HEK293 (cell line): ENCODE data around the gene PAPSS2.
"Not testable (repeated sequence)": the region's sequence is repeated elsewhere in the genome, so short reads cannot be mapped to it uniquely, and the experiment has no call there.

Experiments
- CTCF ChIA-PET: fragments of 350-600 bp; formaldehyde crosslinking; extraction: SDS; loops from one replicate; lab custom pipeline; 2021; ENCODE audit warnings: antibody characterized with exemption; lab: Yijun Ruan, JAX
- POLR2A ChIA-PET: fragments of 300-600 bp; formaldehyde crosslinking; extraction: SDS; loops from one replicate; lab custom pipeline; 2020; ENCODE audit warnings: antibody characterized with exemption, inconsistent platforms; lab: Yijun Ruan, JAX
- H3K27ac ChIP-seq: fragments of 200-500 bp; sonication (Bioruptor generic); 2 replicates; pipeline ENCODE4 v1.5.1; 2014; ENCODE audit warnings: low read depth, low read length, control low read depth, inconsistent platforms; ENCODE audit errors: extremely low read depth
- H3K36me3 ChIP-seq, 2 experiments: fragments of 200-500 bp in 1 of 2; sonication (Bioruptor generic) in 1 of 2; 1 replicate in 1 of 2; 2 replicates in 1 of 2; pipeline ENCODE4 v1.5.1; 2014 to 2017; ENCODE audit warnings: inconsistent platforms in 2 of 2, low read length in 2 of 2; ENCODE audit not compliant: control insufficient read depth in 2 of 2, insufficient read depth in 1 of 2
- H3K4me1 ChIP-seq: fragments of 200-500 bp; sonication (Bioruptor generic); 2 replicates; pipeline ENCODE4 v1.5.1; 2014; ENCODE audit warnings: mild to moderate bottlenecking, low read length, inconsistent platforms; ENCODE audit not compliant: control insufficient read depth, insufficient read depth
- H3K4me3 ChIP-seq: 2 replicates; pipeline ENCODE4 v1.5.1; 2011; ENCODE audit warnings: low read depth, mild to moderate bottlenecking, control low read depth, low read length, moderate library complexity
- H3K9me3 ChIP-seq: fragments of 200-500 bp; sonication (Bioruptor generic); 2 replicates; pipeline ENCODE4 v1.5.1; 2014; ENCODE audit warnings: low read depth, low read length, inconsistent platforms; ENCODE audit not compliant: control insufficient read depth, insufficient read depth
- GLIS1 ChIP-seq: fragments of 450-650 bp; formaldehyde crosslinking; IDR thresholded peaks from 2 replicates; pipeline ENCODE4 v1.5.1; 2016; ENCODE audit warnings: missing biosample characterization, missing genetic modification characterization
- KLF10 ChIP-seq: fragments of 450-650 bp; IDR thresholded peaks from 2 replicates; pipeline ENCODE4 v1.5.1; 2018; ENCODE audit warnings: missing biosample characterization, mild to moderate bottlenecking, missing genetic modification characterization
- REPIN1 ChIP-seq: fragments of 450-650 bp; formaldehyde crosslinking; IDR thresholded peaks from 2 replicates; pipeline ENCODE4 v1.5.1; 2017; ENCODE audit warnings: missing biosample characterization, missing genetic modification characterization, low read depth
- ZBTB1 ChIP-seq: fragments of 450-650 bp; formaldehyde crosslinking; IDR thresholded peaks from 2 replicates; pipeline ENCODE4 v1.5.1; 2016; ENCODE audit warnings: missing biosample characterization, missing genetic modification characterization
- ZNF350 ChIP-seq: fragments of 450-650 bp; formaldehyde crosslinking; IDR thresholded peaks from 2 replicates; pipeline ENCODE4 v1.5.0; 2017; ENCODE audit warnings: missing biosample characterization, mild to moderate bottlenecking, missing genetic modification characterization
- ZNF354C ChIP-seq: fragments of 450-650 bp; formaldehyde crosslinking; IDR thresholded peaks from 2 replicates; pipeline ENCODE4 v1.5.1; 2016; ENCODE audit warnings: missing biosample characterization, missing genetic modification characterization, low read depth, borderline replicate concordance
- ZNF555 ChIP-seq: fragments of 450-650 bp; formaldehyde crosslinking; conservative IDR thresholded peaks from 2 replicates; pipeline ENCODE4 v1.5.1; 2017; ENCODE audit warnings: missing biosample characterization, mild to moderate bottlenecking, missing genetic modification characterization, inconsistent platforms
- ZNF837 ChIP-seq: fragments of 450-650 bp; formaldehyde crosslinking; IDR thresholded peaks from 2 replicates; pipeline ENCODE4 v1.5.1; 2016; ENCODE audit warnings: missing biosample characterization, missing genetic modification characterization
- ZNF843 ChIP-seq: fragments of 450-650 bp; formaldehyde crosslinking; IDR thresholded peaks from 2 replicates; pipeline ENCODE4 v1.5.1; 2016; ENCODE audit warnings: missing biosample characterization, missing genetic modification characterization
- TF ChIP-seq, protein P1 (sequence below): fragments of 450-650 bp; formaldehyde crosslinking; IDR thresholded peaks from 2 replicates; pipeline ENCODE4 v1.5.1; 2016; ENCODE audit warnings: missing biosample characterization, missing genetic modification characterization
- TF ChIP-seq, protein P2 (sequence below): fragments of 450-650 bp; formaldehyde crosslinking; IDR thresholded peaks from 2 replicates; pipeline ENCODE4 v1.5.1; 2017; ENCODE audit warnings: missing biosample characterization, missing genetic modification characterization
- TF ChIP-seq, protein P3 (sequence below): fragments of 450-650 bp; formaldehyde crosslinking; IDR thresholded peaks from 2 replicates; pipeline ENCODE4 v1.5.1; 2016; ENCODE audit warnings: missing biosample characterization, missing genetic modification characterization
- TF ChIP-seq, protein P4 (sequence below): fragments of 450-650 bp; formaldehyde crosslinking; IDR thresholded peaks from 2 replicates; pipeline ENCODE4 v1.5.1; 2016; ENCODE audit warnings: missing biosample characterization, missing genetic modification characterization
- TF ChIP-seq, protein P5 (sequence below): fragments of 450-650 bp; formaldehyde crosslinking; IDR thresholded peaks from 2 replicates; pipeline ENCODE4 v1.5.1; 2016; ENCODE audit warnings: missing biosample characterization, missing genetic modification characterization
- TF ChIP-seq, protein P6 (sequence below): fragments of 450-650 bp; formaldehyde crosslinking; IDR thresholded peaks from 2 replicates; pipeline ENCODE4 v1.5.1; 2016; ENCODE audit warnings: missing biosample characterization, missing genetic modification characterization, low read depth

The PAPSS2 gene

DNA sequence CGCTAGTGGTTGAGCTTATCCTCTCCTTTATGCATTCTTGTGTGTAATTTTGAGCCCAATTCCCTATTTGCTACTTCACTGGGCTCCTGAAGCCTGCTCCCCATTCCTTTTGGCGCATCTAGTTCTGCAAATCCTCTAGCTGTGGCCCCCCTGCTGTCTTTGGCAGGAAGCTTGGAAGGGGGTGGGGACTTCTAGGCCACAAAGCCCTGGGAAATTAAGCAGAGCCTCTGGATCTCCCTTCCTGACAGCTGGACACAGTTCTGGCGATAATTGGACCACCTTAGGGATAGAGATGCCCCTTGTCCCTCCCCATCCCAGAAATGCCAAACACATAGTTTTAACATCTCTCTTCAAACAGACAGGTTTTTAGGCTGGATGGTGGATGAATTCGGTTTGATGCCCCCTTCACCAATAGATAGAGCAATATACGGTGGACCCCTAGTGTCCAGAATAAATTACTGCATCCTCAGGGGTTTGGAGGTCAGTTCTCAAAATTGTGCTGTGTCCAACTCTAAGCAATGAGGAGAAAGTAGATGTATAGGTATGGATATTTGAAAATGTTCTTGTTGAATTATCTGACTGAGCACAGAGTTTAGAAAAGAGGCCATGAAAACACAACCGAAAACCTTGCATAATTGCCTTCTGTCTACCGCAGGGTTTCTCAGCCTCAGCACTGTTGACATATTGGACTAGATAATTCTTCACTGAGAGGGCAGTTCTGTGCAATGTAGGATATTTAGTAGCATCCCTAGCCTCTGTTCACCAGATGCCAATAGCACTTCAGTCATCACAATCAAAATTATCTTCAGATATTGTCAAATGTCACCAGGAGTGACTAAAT lies 75.5 kb downstream of the PAPSS2 start (continued):
- peak; percentile 65 for TF ChIP-seq GLIS1 (tag by site-specific recombination)
- TF ChIP-seq, protein P1, sequence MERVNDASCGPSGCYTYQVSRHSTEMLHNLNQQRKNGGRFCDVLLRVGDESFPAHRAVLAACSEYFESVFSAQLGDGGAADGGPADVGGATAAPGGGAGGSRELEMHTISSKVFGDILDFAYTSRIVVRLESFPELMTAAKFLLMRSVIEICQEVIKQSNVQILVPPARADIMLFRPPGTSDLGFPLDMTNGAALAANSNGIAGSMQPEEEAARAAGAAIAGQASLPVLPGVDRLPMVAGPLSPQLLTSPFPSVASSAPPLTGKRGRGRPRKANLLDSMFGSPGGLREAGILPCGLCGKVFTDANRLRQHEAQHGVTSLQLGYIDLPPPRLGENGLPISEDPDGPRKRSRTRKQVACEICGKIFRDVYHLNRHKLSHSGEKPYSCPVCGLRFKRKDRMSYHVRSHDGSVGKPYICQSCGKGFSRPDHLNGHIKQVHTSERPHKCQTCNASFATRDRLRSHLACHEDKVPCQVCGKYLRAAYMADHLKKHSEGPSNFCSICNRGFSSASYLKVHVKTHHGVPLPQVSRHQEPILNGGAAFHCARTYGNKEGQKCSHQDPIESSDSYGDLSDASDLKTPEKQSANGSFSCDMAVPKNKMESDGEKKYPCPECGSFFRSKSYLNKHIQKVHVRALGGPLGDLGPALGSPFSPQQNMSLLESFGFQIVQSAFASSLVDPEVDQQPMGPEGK (tag by site-specific recombination), result peak; percentile 50; the same call in 1 of the 2 replicates

DNA sequence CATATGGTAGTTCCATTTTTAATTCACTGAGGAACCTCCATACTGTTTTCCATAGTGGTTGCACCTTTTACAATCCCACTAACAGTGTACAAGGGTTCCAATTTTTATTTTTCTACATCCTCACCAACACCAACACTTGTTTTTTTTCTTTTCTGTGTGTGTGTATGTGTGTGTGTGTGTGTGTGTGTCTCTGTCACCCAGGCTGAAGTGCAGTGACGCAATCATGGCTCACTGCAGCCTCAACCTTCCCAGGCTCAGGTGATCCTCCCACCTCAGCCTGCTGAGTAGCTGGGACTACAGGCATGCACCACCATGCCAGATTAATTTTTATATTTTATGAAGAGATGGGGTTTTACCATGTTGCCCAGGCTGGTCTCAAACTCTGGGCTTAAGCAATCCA lies 78.6 kb downstream of the PAPSS2 start:
- H3K27ac ChIP-seq, result not testable (repeated sequence)
- TF ChIP-seq, protein P2, sequence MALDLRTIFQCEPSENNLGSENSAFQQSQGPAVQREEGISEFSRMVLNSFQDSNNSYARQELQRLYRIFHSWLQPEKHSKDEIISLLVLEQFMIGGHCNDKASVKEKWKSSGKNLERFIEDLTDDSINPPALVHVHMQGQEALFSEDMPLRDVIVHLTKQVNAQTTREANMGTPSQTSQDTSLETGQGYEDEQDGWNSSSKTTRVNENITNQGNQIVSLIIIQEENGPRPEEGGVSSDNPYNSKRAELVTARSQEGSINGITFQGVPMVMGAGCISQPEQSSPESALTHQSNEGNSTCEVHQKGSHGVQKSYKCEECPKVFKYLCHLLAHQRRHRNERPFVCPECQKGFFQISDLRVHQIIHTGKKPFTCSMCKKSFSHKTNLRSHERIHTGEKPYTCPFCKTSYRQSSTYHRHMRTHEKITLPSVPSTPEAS, result peak; percentile 75
- TF ChIP-seq, all 188 proteins: peak for 1; not testable (repeated sequence) for 187
- H3K36me3 ChIP-seq, H3K9me3 ChIP-seq, H3K4me1 ChIP-seq, H3K4me3 ChIP-seq, POLR2A ChIA-PET: not testable (repeated sequence)
- CTCF ChIA-PET, result interaction anchor here (2.8 kb wide), 1 partner anchor 81 kb away, joined by 11 read pairs; no protein-coding TSS in a partner anchor

DNA sequence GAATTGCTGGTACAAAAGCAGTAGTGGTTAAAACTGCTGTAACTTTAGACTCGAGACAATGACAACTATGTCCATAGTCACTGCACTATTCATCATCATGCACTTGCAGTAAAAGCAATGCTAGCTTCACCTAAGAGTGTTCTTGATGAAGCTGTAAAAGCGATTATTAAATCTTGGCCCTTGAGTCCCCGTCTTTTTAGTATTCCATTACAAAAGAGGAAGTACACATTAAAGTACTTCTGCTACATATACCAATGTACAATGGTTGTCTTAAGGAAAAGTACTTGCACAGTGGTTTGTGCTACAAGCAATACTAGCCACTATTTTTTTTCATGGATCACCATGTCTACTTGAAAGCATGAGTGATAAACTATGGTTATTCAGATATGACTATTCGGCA lies 80.0 kb downstream of the PAPSS2 start:
- Histone ChIP-seq H3K4me1 (peaks cover 4% of the 10 kb centered on the region; the same call in 1 of the 2 replicates), H3K9me3 (no peaks in the 10 kb centered on the region), H3K27ac (no peak overlapping the region), H3K36me3 (peaks cover 0 to 12% of the 10 kb centered on the region in 2 experiments; a peak in 2 of 3 replicates), H3K4me3 (no peak overlapping the region)
- TF ChIP-seq, protein P3, sequence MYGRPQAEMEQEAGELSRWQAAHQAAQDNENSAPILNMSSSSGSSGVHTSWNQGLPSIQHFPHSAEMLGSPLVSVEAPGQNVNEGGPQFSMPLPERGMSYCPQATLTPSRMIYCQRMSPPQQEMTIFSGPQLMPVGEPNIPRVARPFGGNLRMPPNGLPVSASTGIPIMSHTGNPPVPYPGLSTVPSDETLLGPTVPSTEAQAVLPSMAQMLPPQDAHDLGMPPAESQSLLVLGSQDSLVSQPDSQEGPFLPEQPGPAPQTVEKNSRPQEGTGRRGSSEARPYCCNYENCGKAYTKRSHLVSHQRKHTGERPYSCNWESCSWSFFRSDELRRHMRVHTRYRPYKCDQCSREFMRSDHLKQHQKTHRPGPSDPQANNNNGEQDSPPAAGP (tag by site-specific recombination), result no peak
- no peak for TF ChIP-seq ZNF843
- TF ChIP-seq KLF10 (tag by site-specific recombination), result no peak
- no peak for TF ChIP-seq ZNF555 (tag by site-specific recombination)
- TF ChIP-seq, protein P4, sequence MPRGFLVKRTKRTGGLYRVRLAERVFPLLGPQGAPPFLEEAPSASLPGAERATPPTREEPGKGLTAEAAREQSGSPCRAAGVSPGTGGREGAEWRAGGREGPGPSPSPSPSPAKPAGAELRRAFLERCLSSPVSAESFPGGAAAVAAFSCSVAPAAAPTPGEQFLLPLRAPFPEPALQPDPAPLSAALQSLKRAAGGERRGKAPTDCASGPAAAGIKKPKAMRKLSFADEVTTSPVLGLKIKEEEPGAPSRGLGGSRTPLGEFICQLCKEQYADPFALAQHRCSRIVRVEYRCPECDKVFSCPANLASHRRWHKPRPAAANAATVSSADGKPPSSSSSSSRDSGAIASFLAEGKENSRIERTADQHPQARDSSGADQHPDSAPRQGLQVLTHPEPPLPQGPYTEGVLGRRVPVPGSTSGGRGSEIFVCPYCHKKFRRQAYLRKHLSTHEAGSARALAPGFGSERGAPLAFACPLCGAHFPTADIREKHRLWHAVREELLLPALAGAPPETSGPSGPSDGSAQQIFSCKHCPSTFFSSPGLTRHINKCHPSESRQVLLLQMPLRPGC (tag by site-specific recombination), result no peak
- TF ChIP-seq, protein P5, sequence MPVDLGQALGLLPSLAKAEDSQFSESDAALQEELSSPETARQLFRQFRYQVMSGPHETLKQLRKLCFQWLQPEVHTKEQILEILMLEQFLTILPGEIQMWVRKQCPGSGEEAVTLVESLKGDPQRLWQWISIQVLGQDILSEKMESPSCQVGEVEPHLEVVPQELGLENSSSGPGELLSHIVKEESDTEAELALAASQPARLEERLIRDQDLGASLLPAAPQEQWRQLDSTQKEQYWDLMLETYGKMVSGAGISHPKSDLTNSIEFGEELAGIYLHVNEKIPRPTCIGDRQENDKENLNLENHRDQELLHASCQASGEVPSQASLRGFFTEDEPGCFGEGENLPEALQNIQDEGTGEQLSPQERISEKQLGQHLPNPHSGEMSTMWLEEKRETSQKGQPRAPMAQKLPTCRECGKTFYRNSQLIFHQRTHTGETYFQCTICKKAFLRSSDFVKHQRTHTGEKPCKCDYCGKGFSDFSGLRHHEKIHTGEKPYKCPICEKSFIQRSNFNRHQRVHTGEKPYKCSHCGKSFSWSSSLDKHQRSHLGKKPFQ (tag by site-specific recombination), result no peak
- TF ChIP-seq, protein P6, sequence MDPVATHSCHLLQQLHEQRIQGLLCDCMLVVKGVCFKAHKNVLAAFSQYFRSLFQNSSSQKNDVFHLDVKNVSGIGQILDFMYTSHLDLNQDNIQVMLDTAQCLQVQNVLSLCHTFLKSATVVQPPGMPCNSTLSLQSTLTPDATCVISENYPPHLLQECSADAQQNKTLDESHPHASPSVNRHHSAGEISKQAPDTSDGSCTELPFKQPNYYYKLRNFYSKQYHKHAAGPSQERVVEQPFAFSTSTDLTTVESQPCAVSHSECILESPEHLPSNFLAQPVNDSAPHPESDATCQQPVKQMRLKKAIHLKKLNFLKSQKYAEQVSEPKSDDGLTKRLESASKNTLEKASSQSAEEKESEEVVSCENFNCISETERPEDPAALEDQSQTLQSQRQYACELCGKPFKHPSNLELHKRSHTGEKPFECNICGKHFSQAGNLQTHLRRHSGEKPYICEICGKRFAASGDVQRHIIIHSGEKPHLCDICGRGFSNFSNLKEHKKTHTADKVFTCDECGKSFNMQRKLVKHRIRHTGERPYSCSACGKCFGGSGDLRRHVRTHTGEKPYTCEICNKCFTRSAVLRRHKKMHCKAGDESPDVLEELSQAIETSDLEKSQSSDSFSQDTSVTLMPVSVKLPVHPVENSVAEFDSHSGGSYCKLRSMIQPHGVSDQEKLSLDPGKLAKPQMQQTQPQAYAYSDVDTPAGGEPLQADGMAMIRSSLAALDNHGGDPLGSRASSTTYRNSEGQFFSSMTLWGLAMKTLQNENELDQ (tag by site-specific recombination), result no peak
- TF ChIP-seq ZBTB1 (tag by site-specific recombination), result no peak
- no peak for TF ChIP-seq ZNF837 (tag by site-specific recombination)
- TF ChIP-seq ZNF350 (tag by site-specific recombination), result no peak
- no peak for TF ChIP-seq ZNF354C (tag by site-specific recombination)
- no peak for TF ChIP-seq REPIN1 (tag by site-specific recombination)
- ChIA-PET POLR2A (no interaction called here), CTCF (interaction anchor here (1.0 to 1.5 kb wide), 3 partner anchors 82 to 113 kb away, joined by 3 to 5 read pairs (median 4); no protein-coding TSS in a partner anchor)
